Esophagus muscularis mucosa (tissue), 4 donors: ENCODE measurements around the gene AFAP1L1. TPM values are rescaled to one million over a fixed set of nuclear protein-coding genes. Genes with fewer than 3 reads are reported as not detected.

Experiments
- DNase-seq: peaks from one replicate; pipeline ENCODE4 v3.0.0-alpha.2; 2017; ENCODE audit errors: extremely low spot score
- H3K27ac ChIP-seq, 4 donors: fragments of 200-600 bp; sonication (generic); replicated peaks in 1 of 4; 1 replicate in 3 of 4; 2 replicates in 1 of 4; pipeline ENCODE4 v1.5.1; 2016 to 2019; ENCODE audit warnings: mild to moderate bottlenecking in 1 of 4
- H3K27me3 ChIP-seq, 4 donors: fragments of 200-600 bp; sonication (generic); one replicate each; pipeline versions ENCODE4 v1.5.1 to v1.6.0; 2016 to 2019
- H3K36me3 ChIP-seq, 4 donors: fragments of 200-600 bp; sonication (generic); one replicate each; pipeline ENCODE4 v1.5.1; 2016 to 2019
- H3K4me1 ChIP-seq, 4 donors: fragments of 200-600 bp; sonication (generic); one replicate each; pipeline ENCODE4 v1.5.1; 2016 to 2019
- H3K4me3 ChIP-seq, 4 donors: fragments of 200-600 bp; sonication (generic); 1 replicate in 2 of 4; 2 replicates in 2 of 4; pipeline ENCODE4 v1.5.1; 2016 to 2019; ENCODE audit warnings: mild to moderate bottlenecking in 4 of 4, moderate library complexity in 1 of 4
- H3K9me3 ChIP-seq, 4 donors: fragments of 200-600 bp; sonication (generic); 1 replicate in 3 of 4; 2 replicates in 1 of 4; pipeline ENCODE4 v1.5.1; 2016 to 2019
- EP300 ChIP-seq: sonication (generic); formaldehyde crosslinking; IDR thresholded peaks from one replicate; pipeline ENCODE4 v1.6.1; 2017; ENCODE audit warnings: antibody characterized with exemption
- POLR2A ChIP-seq: fragments of 450-650 bp; IDR thresholded peaks from one replicate; pipeline ENCODE4 v1.6.1; 2017; ENCODE audit warnings: antibody characterized with exemption, moderate library complexity, mild to moderate bottlenecking, low read depth
- POLR2AphosphoS5 ChIP-seq, 2 donors: sonication (generic); formaldehyde crosslinking; IDR thresholded peaks; one replicate each; pipeline ENCODE4 v1.6.1; 2017; ENCODE audit warnings: antibody characterized with exemption in 2 of 2
- WGBS: methylation state at CpG from one replicate; pipeline ENCODE4 v1.1.5; 2018; 5-methylcytosine and 5-hydroxymethylcytosine counted together
- intact Hi-C: fragments of 100-400 bp; cut with DNase I; formaldehyde crosslinking; loops from one replicate; pipeline ENCODE4 v1.15.1; 2023
- total RNA-seq, 4 donors: library from RNA; depleted of rRNA; stranded (reverse); fragments of >200 nt; gene quantifications; one replicate each; pipeline versions ENCODE4 v1.1.0 to v1.2.1, GENCODE V29; 2016
- TF ChIP-seq, protein P1 (sequence below), 3 experiments: fragments of 200-600 bp in 2 of 3; fragments of 450-650 bp in 1 of 3; sonication (generic) in 2 of 3; IDR thresholded peaks; one replicate each; pipeline ENCODE4 v1.5.1; 2017 to 2019; ENCODE audit warnings: antibody characterized with exemption in 3 of 3, mild to moderate bottlenecking in 2 of 3, moderate library complexity in 1 of 3

Gene AFAP1L1
- total RNA-seq, 4 donors from 2014 or later, result 10.0 to 23.8 (median 16.6) TPM

GRCh38 chr5:149325894-149326293, 54.2 kb downstream of the AFAP1L1 start:
- Histone ChIP-seq H3K36me3 (peaks cover 0 to 81% (median 16%) of the 10 kb centered on the region in 4 donors), H3K4me3 (no peak overlapping the region), H3K27ac (no peak overlapping the region), H3K27me3 (no peaks in the 10 kb centered on the region), H3K4me1 (peaks cover 6 to 19% (median 9%) of the 10 kb centered on the region in 4 donors), H3K9me3 (no peaks in the 10 kb centered on the region)
- WGBS, result 94% methylated on average over 5 of the region's 5 CpGs
- DNase-seq, result no peak
- intact Hi-C loops, result no loop called here
- TF ChIP-seq, protein P1, sequence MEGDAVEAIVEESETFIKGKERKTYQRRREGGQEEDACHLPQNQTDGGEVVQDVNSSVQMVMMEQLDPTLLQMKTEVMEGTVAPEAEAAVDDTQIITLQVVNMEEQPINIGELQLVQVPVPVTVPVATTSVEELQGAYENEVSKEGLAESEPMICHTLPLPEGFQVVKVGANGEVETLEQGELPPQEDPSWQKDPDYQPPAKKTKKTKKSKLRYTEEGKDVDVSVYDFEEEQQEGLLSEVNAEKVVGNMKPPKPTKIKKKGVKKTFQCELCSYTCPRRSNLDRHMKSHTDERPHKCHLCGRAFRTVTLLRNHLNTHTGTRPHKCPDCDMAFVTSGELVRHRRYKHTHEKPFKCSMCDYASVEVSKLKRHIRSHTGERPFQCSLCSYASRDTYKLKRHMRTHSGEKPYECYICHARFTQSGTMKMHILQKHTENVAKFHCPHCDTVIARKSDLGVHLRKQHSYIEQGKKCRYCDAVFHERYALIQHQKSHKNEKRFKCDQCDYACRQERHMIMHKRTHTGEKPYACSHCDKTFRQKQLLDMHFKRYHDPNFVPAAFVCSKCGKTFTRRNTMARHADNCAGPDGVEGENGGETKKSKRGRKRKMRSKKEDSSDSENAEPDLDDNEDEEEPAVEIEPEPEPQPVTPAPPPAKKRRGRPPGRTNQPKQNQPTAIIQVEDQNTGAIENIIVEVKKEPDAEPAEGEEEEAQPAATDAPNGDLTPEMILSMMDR (IDR thresholded peaks at IDR 0.05), result no peak
- no peak for TF ChIP-seq EP300
- no peak for TF ChIP-seq POLR2A
- TF ChIP-seq POLR2AphosphoS5 (IDR thresholded peaks at IDR 0.05), result no peak

- peaks cover 0 to 88% (median 16%) of the 10 kb centered on the region in 4 donors for H3K36me3 ChIP-seq
- WGBS, result 93% methylated on average over 3 of the region's 3 CpGs
Observed at GRCh38 chr5:149326611-149327010, 55.0 kb downstream of the AFAP1L1 start.

GRCh38 chr5:149328177-149328576, 56.5 kb downstream of the AFAP1L1 start:
- no peak overlapping the region for H3K27ac ChIP-seq
- no peak for TF ChIP-seq POLR2A
- TF ChIP-seq, protein P1 (IDR thresholded peaks at IDR 0.05), result no peak
- no peak for TF ChIP-seq POLR2AphosphoS5 (IDR thresholded peaks at IDR 0.05)
- TF ChIP-seq EP300, result no peak
- no peaks in the 10 kb centered on the region for H3K27me3 ChIP-seq
- H3K4me1 ChIP-seq, result peaks cover 0 to 6% (median 0%) of the 10 kb centered on the region in 4 donors
- WGBS, result 97% methylated on average over 5 of the region's 5 CpGs
- H3K36me3 ChIP-seq, result peaks cover 0 to 94% (median 24%) of the 10 kb centered on the region in 4 donors
- no peaks in the 10 kb centered on the region for H3K9me3 ChIP-seq
- intact Hi-C loops, result no loop called here
- no peak overlapping the region for H3K4me3 ChIP-seq
- no peak for DNase-seq

More at GRCh38 chr5:149326611-149327010, 55.0 kb downstream of the AFAP1L1 start:
- Histone ChIP-seq H3K4me1 (peaks cover 0 to 12% (median 3%) of the 10 kb centered on the region in 4 donors), H3K27me3 (no peaks in the 10 kb centered on the region), H3K27ac (no peak overlapping the region), H3K4me3 (no peak overlapping the region), H3K9me3 (no peaks in the 10 kb centered on the region)
- intact Hi-C loops, result no loop called here
- DNase-seq, result no peak
- TF ChIP-seq, protein P1 (IDR thresholded peaks at IDR 0.05), result no peak
- TF ChIP-seq POLR2AphosphoS5 (IDR thresholded peaks at IDR 0.05), result no peak

GRCh38 chr5:149333711-149334443, 62.2 kb downstream of the AFAP1L1 start:
- no peak overlapping the region for H3K27ac ChIP-seq
- intact Hi-C loops, result no loop called here
- H3K36me3 ChIP-seq, result peaks cover 0 to 94% (median 48%) of the 10 kb centered on the region in 4 donors
- no peaks in the 10 kb centered on the region for H3K27me3 ChIP-seq
- TF ChIP-seq POLR2A (no peak), POLR2AphosphoS5 (IDR thresholded peaks at IDR 0.05) (no peak), EP300 (no peak)
- TF ChIP-seq, protein P1 (IDR thresholded peaks at IDR 0.05), result no peak
- H3K4me1 ChIP-seq, result no peaks in the 10 kb centered on the region
- WGBS, result 93% methylated on average over 2 of the region's 2 CpGs
- no peak overlapping the region for H3K4me3 ChIP-seq
- no peaks in the 10 kb centered on the region for H3K9me3 ChIP-seq
- no peak for DNase-seq
